PFSK-1 (cell line): ENCODE results near the gene RBX1.
A peak's percentile ranks its signal among the peaks of the same experiment; 100 is the strongest.

Experiments used
- POLR2AphosphoS5 ChIP-seq: IDR thresholded peaks from 2 replicates; pipeline ENCODE4 v1.6.1; 2012; ENCODE audit warnings: low read depth, mild to moderate bottlenecking, control low read depth, low read length, moderate library complexity
- TF ChIP-seq, protein P1 (sequence below), 2 experiments: IDR thresholded peaks; 2 replicates each; pipeline versions ENCODE4 v1.6.1 to v1.8.0; 2011 to 2012; ENCODE audit warnings: low read depth in 2 of 2, low read length in 2 of 2, control low read depth in 1 of 2, inconsistent platforms in 1 of 2, mild to moderate bottlenecking in 1 of 2, moderate library complexity in 1 of 2; ENCODE audit not compliant: insufficient read depth in 1 of 2

GRCh38 chr22:41021613-41022454 lies 70.7 kb downstream of the RBX1 start:
- TF ChIP-seq, protein P1, sequence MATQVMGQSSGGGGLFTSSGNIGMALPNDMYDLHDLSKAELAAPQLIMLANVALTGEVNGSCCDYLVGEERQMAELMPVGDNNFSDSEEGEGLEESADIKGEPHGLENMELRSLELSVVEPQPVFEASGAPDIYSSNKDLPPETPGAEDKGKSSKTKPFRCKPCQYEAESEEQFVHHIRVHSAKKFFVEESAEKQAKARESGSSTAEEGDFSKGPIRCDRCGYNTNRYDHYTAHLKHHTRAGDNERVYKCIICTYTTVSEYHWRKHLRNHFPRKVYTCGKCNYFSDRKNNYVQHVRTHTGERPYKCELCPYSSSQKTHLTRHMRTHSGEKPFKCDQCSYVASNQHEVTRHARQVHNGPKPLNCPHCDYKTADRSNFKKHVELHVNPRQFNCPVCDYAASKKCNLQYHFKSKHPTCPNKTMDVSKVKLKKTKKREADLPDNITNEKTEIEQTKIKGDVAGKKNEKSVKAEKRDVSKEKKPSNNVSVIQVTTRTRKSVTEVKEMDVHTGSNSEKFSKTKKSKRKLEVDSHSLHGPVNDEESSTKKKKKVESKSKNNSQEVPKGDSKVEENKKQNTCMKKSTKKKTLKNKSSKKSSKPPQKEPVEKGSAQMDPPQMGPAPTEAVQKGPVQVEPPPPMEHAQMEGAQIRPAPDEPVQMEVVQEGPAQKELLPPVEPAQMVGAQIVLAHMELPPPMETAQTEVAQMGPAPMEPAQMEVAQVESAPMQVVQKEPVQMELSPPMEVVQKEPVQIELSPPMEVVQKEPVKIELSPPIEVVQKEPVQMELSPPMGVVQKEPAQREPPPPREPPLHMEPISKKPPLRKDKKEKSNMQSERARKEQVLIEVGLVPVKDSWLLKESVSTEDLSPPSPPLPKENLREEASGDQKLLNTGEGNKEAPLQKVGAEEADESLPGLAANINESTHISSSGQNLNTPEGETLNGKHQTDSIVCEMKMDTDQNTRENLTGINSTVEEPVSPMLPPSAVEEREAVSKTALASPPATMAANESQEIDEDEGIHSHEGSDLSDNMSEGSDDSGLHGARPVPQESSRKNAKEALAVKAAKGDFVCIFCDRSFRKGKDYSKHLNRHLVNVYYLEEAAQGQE (IDR thresholded peaks at IDR 0.05; ENCODE audit: insufficient read depth in 1 of 2, low read depth in 2 of 2, low read length in 2 of 2): no peak
- TF ChIP-seq POLR2AphosphoS5: peak; percentile 39; the same call in 1 of the 2 replicates
